CD4-positive, alpha-beta T cell (primary cell): ENCODE results near the gene MMP20. TPM values are rescaled to one million over a fixed set of nuclear protein-coding genes. Genes with fewer than 3 reads are reported as not detected.

ENCODE experiments used
- ATAC-seq: fragments of 200-7000 bp; cut with Tn5 transposase; one replicate; pipeline ENCODE4 v1.10.0; 2022; ENCODE audit warnings: mild to moderate bottlenecking; ENCODE audit not compliant: poor library complexity
- CTCF ChIA-PET: fragments of 350-600 bp; sonication (Branson Sonifier 250); formaldehyde crosslinking; loops from one replicate; lab custom pipeline; 2021; ENCODE audit warnings: antibody characterized with exemption, inconsistent platforms; lab: Charles Lee
- POLR2A ChIA-PET: fragments of 350-600 bp; sonication (Branson Sonifier 250); formaldehyde crosslinking; loops from one replicate; lab custom pipeline; 2021; ENCODE audit warnings: antibody characterized with exemption, inconsistent platforms; lab: Charles Lee
- DNase-seq, 14 experiments: peaks; one replicate each; pipeline ENCODE4 v3.0.0-alpha.2; 2013 to 2020; ENCODE audit warnings: mixed read lengths in 2 of 14
- H3K27ac ChIP-seq, 2 donors: one replicate each; pipeline versions ENCODE4 v1.5.1 to v1.7.0; 2013; ENCODE audit warnings: low read length in 2 of 2, low read depth in 1 of 2, mild to moderate bottlenecking in 1 of 2
- H3K27me3 ChIP-seq, 2 experiments: 1 replicate in 1 of 2; 2 replicates in 1 of 2; pipeline versions ENCODE4 v1.6.1 to v1.7.0; 2013; ENCODE audit warnings: low read length in 2 of 2, control low read depth in 1 of 2, mild to moderate bottlenecking in 1 of 2, moderate library complexity in 1 of 2; ENCODE audit not compliant: insufficient read depth in 2 of 2, control insufficient read depth in 1 of 2
- H3K36me3 ChIP-seq: one replicate; pipeline ENCODE4 v1.6.1; 2013; ENCODE audit warnings: low read length, control low read depth; ENCODE audit not compliant: insufficient read depth
- H3K4me1 ChIP-seq: one replicate; pipeline ENCODE4 v1.6.1; 2013; ENCODE audit warnings: low read length, control low read depth; ENCODE audit not compliant: insufficient read depth
- H3K4me3 ChIP-seq: one replicate; pipeline ENCODE4 v1.5.1; 2013; ENCODE audit warnings: mild to moderate bottlenecking, low read length, moderate library complexity
- H3K9me3 ChIP-seq, 2 experiments: 1 replicate in 1 of 2; 2 replicates in 1 of 2; pipeline versions ENCODE4 v1.6.1 to v1.7.0; 2013; ENCODE audit warnings: low read length in 2 of 2, mild to moderate bottlenecking in 2 of 2, control low read depth in 1 of 2, moderate library complexity in 1 of 2; ENCODE audit not compliant: control insufficient read depth in 1 of 2, insufficient read depth in 1 of 2
- H3K27ac Mint-ChIP-seq: one replicate; pipeline ENCODE4 v1.8.0; 2020; ENCODE audit warnings: mixed read lengths
- H3K27me3 Mint-ChIP-seq: one replicate; pipeline ENCODE4 v1.8.0; 2021; ENCODE audit warnings: mixed read lengths
- H3K36me3 Mint-ChIP-seq: one replicate; pipeline ENCODE4 v1.8.0; 2021; ENCODE audit warnings: low read depth, mixed read lengths
- H3K4me1 Mint-ChIP-seq: one replicate; pipeline ENCODE4 v1.8.0; 2021; ENCODE audit warnings: low read depth, mixed read lengths
- H3K4me3 Mint-ChIP-seq: one replicate; pipeline ENCODE4 v1.8.0; 2020; ENCODE audit warnings: mild to moderate bottlenecking, mixed read lengths
- H3K9me3 Mint-ChIP-seq: one replicate; pipeline ENCODE4 v1.8.0; 2020; ENCODE audit warnings: mixed read lengths
- intact Hi-C, 2 experiments: fragments of 100-400 bp; cut with DNase I in 1 of 2; cut with micrococcal nuclease in 1 of 2; formaldehyde crosslinking; loops; one replicate each; pipeline versions ENCODE4 v1.15.1 to v1.9.0; 2023 to 2025; cut with DNase I, micrococcal nuclease
- total RNA-seq, 174 experiments: library from RNA in 2 of 174; stranded (reverse) in 2 of 174; gene quantifications; one replicate each; pipeline ENCODE4 v1.2.3 and lab custom pipeline; 2021 to 2026
- TF ChIP-seq, protein P1 (sequence below): fragments of 200-600 bp; IDR thresholded peaks from one replicate; pipeline ENCODE4 v1.8.0; 2022; ENCODE audit warnings: antibody characterized with exemption, mild to moderate bottlenecking

Gene MMP20
- total RNA-seq, 2 experiments from 2014 or later, result not detected

GRCh38 chr11:102589047-102589459 lies 36.1 kb downstream of the MMP20 start:
- POLR2A ChIA-PET, result no interaction called here
- TF ChIP-seq, protein P1, sequence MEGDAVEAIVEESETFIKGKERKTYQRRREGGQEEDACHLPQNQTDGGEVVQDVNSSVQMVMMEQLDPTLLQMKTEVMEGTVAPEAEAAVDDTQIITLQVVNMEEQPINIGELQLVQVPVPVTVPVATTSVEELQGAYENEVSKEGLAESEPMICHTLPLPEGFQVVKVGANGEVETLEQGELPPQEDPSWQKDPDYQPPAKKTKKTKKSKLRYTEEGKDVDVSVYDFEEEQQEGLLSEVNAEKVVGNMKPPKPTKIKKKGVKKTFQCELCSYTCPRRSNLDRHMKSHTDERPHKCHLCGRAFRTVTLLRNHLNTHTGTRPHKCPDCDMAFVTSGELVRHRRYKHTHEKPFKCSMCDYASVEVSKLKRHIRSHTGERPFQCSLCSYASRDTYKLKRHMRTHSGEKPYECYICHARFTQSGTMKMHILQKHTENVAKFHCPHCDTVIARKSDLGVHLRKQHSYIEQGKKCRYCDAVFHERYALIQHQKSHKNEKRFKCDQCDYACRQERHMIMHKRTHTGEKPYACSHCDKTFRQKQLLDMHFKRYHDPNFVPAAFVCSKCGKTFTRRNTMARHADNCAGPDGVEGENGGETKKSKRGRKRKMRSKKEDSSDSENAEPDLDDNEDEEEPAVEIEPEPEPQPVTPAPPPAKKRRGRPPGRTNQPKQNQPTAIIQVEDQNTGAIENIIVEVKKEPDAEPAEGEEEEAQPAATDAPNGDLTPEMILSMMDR, result no peak
- CTCF ChIA-PET, result no interaction called here
- ATAC-seq, result no peak
- no peaks in the 10 kb centered on the region for H3K36me3 ChIP-seq
- H3K4me3 Mint-ChIP-seq, result no peak overlapping the region
- no peaks in the 10 kb centered on the region for H3K27me3 ChIP-seq
- intact Hi-C loops, result no loop called here
- H3K9me3 ChIP-seq, result no peaks in the 10 kb centered on the region
- H3K9me3 Mint-ChIP-seq, result peaks cover 9% of the 10 kb centered on the region
- no peaks in the 10 kb centered on the region for H3K27me3 Mint-ChIP-seq
- H3K36me3 Mint-ChIP-seq, result no peaks in the 10 kb centered on the region
- H3K4me1 ChIP-seq, result no peaks in the 10 kb centered on the region
- no peak overlapping the region for H3K27ac ChIP-seq
- H3K4me1 Mint-ChIP-seq, result no peaks in the 10 kb centered on the region
- DNase-seq, result no peak
- H3K4me3 ChIP-seq, result no peak overlapping the region
- H3K27ac Mint-ChIP-seq, result no peak overlapping the region

- ChIA-PET POLR2A (no interaction called here), CTCF (no interaction called here)
- Mint-ChIP-seq H3K27me3 (no peaks in the 10 kb centered on the region), H3K4me1 (no peaks in the 10 kb centered on the region), H3K9me3 (peaks cover 12% of the 10 kb centered on the region), H3K27ac (no peak overlapping the region), H3K36me3 (no peaks in the 10 kb centered on the region), H3K4me3 (no peak overlapping the region)
- Histone ChIP-seq H3K27ac (no peak overlapping the region), H3K27me3 (no peaks in the 10 kb centered on the region), H3K36me3 (no peaks in the 10 kb centered on the region), H3K9me3 (no peaks in the 10 kb centered on the region), H3K4me3 (no peak overlapping the region), H3K4me1 (no peaks in the 10 kb centered on the region)
- no peak for ATAC-seq
- TF ChIP-seq, protein P1, result no peak
- no peak for DNase-seq
- intact Hi-C loops, result no loop called here
These were observed 37.4 kb downstream of the MMP20 start for GRCh38 chr11:102587722-102588121.

DNA sequence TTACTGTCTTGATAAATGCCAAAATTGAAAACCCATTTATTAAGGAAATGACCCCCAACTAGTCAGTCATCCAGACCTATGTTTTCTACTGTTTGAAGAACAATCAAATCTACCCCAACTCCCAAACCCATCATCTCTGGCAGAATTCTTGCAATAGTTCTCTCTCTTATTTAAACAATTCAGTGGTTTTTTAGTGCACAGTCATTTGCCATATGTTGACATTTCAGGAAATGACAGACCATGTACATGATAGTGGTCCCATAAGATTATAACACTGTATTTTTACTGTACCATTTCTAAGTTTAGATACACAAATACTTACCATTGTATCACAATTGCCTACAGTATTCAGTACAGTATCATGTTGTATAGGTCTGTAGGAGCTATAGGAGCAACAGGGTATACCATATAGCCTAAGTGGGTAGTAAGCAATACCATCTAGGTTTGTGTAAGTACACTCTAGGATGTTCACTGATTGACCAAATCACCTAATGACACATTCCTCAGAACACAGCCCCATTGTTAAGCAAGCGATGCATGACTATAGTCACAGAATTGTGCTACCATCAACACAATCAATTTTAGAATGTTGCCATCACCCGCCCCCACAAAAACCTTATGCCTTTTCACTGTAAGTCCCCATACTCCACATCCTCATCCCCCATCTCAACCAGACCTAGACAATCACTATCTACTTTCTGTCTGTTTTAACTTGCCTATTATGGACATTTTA lies 41.8 kb downstream of the MMP20 start:
- no peaks in the 10 kb centered on the region for H3K9me3 ChIP-seq
- H3K4me3 ChIP-seq, result no peak overlapping the region
- DNase-seq, result no peak
- no peaks in the 10 kb centered on the region for H3K4me1 ChIP-seq
- ATAC-seq, result no peak
- Mint-ChIP-seq H3K36me3 (no peaks in the 10 kb centered on the region), H3K27me3 (no peaks in the 10 kb centered on the region), H3K4me1 (no peaks in the 10 kb centered on the region), H3K27ac (no peak overlapping the region), H3K9me3 (peaks cover 7% of the 10 kb centered on the region), H3K4me3 (no peak overlapping the region)
- H3K27me3 ChIP-seq, result no peaks in the 10 kb centered on the region
- no peaks in the 10 kb centered on the region for H3K36me3 ChIP-seq
- no peak overlapping the region for H3K27ac ChIP-seq
- TF ChIP-seq, protein P1, result no peak
- POLR2A ChIA-PET, result no interaction called here
- CTCF ChIA-PET, result no interaction called here
- intact Hi-C loops, result no loop called here
